Embryonic facial prominence (tissue), 1 donor: ENCODE results near the gene BIRC2.

ENCODE experiments used
- DNase-seq: peaks from one replicate; pipeline ENCODE4 v3.0.0-alpha.2; 2016; ENCODE audit errors: extremely low spot score

The BIRC2 gene

DNA sequence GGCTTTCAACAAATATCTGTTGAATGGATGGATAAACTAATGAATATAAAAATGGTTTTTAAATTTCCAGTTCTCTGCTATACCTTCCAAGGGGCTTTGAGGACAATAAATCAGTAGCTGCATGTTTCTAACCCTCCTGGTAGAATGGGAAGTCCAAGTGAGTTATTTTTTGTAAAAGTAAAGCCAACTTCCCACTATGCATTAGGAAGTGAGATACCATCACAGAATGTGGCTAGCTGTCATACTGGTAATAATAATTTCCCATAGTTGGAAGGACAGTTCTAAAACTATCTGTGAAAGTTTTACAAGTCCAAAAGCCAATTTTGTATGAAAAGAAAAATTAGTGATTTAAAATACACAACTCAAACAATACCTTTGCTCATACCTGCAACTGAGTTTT lies 55.5 kb downstream of the BIRC2 start:
- no peak for DNase-seq

DNA sequence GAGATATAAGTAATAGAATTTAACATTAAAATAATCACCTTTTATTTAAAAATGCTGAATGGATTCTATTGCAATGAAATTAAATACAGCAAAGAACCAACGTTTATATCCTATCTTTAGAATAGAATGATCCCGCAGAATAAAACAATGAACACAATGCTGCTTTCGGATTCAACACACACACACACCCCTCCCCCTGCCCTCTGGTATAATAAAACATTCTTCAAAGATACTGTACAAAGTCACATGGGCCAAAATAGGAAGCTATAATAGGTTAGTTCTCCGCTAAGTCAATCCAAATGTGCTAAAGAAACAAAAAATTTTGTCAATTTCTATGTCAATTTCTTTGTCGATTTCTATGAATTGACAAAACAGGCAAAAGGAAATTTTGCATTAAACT lies 58.5 kb downstream of the BIRC2 start:
- no peak for DNase-seq

DNA sequence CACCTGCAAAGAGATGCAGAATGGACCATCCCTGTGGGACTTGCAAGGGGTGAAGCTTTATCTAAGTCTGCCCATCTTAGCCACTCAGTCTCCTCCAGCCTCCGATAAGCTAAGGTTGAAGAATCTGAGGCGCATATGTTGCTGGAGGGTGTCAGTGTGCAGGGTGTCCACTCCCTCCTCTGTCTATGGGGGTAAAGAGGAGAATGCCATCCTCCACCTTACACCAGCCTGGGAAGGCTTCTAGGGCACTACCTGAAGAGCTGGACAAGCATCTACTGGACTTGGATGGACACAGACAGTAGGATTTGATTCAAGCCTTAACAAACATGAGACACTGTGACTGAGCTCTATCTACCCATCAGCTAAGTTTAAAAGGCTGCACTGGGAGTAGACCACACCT lies 59.1 kb downstream of the BIRC2 start:
- DNase-seq: no peak

DNA sequence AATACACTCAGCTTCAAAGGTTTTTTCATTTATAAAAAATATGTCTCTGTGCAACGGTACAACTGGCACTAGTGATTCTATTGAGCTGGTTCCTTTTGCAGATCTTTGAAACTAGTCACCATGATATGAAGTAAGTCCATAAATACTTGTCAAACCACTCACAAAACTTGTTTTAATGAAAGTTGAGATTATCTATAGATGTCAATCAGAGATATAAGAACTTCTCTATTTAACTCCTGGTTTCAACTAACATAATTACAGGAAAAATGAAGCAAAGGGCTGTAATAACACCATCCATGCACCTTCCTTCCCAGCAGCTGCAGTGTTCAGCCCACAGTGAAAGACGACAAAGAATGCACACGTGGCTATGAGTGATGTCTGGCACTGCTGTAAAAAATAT lies 60.9 kb downstream of the BIRC2 start:
- DNase-seq: no peak

DNA sequence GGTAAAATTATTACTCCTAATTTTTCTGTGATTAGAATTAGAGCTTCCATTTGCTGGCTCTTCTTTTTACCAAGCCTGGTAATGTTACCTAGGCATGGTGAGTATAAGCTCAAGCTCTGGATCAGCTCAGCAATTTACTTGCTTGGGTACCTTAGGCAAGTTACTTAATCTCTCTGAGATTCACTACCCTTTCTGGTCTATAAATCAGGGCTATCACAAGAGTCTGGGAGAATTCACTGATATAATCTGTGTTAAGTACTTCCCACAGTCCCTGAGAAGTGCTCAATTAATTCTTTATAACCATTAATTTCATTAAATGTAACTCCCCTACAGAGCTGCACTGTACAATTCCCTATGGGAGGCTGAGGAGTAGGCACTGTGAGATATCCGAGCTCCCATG lies 61.3 kb downstream of the BIRC2 start:
- DNase-seq: no peak

DNA sequence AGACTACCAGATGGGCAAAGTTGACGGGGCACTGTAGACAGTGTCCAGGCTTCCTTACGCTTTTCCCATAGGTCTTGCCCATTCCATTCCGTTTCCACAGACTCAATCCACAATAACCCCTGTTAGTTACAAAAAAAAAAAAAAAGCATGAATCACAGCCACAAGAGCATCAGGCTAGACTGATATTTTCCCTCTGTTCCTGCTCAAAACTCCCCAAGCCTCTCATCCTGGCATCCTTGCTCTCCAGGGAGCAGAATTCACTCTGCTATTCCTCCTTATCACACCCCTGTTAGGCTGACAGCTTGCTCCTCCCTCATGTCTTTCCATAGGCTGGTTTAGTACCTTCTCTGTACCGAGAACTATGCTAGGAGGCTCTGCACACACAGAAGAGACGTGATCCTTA lies 63.4 kb downstream of the BIRC2 start:
- no peak for DNase-seq

DNA sequence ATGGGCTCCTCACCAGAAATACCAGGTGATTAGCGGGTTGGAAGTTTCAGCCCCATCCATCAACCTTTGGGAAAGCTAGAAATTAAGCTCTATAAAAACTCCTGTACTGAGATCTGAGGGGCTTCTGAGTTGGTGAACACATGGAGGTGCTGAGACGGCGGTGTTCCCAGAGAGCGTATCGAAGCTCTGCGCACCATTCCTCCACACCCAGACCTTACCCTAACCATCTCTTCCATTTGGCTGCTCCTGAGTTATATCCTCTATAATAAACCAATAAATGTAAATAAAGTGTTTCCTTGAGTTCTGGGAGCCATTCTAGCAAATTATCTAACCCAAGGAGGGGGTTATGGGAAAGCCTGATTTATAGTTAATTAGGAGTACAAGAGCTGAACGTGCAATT lies 64.1 kb downstream of the BIRC2 start:
- no peak for DNase-seq

DNA sequence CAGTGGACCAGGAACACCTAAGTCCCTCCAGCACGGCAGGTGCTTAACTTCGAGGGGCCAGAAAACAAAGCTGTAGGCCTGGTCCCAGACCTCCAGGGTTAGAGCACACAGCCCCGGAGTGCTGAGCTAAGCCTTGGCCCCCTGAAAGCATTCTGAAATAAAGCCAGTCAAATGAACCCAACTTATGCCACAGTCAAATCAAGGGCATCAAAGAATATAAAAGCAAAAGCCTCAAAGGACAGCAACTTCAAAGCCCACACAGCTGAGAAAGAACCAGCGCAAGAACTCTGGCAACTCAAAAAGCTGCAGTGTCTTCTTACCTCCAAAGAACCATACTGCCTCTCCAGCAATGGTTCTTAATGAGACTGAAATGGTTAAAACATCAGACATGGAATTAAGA lies 66.5 kb downstream of the BIRC2 start:
- no peak for DNase-seq

DNA sequence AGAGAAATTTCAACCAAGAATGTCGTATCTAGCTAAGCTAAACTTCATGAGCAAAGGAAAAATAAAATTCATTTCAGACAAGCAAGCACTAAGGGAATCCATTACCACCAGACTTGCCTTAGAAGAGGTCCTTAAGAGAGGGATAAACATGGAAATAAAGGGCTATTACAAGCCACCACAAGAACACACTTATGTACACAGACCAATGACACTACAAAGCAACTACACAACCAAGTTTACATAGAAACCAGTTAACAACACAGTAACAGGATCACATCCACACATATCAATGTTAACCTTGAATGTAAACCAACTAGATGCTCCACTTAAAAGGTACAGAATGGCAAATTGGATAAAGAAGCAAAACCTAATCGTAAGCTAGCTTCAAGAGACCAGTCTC lies 67.5 kb downstream of the BIRC2 start:
- no peak for DNase-seq

DNA sequence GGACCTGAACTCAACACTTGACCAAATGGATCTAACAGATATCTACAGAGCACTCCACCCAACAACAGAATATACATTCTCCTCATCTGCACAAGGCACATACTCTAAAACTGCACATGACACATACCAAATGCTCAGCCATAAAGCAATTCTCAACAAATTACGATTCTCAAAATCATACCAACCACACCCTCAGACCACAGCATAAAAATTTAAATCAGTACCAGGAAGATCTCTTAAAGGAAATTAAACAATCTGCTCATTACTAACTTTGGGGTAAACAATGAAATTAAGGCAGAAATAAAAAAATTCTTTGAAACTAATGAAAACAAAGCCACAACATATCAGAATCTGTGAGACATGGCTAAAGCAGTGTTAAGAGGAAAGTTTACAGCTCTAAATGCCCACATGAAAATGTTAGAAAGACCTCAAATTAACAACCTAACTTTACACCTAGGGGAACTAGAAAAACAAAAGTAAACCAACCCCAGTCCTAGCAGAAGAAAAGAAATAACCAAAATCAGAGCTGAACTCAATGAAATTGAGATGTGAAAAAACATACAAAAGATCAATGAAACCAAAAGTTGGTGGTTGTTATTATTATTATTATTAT lies 68.4 kb downstream of the BIRC2 start:
- DNase-seq: no peak

DNA sequence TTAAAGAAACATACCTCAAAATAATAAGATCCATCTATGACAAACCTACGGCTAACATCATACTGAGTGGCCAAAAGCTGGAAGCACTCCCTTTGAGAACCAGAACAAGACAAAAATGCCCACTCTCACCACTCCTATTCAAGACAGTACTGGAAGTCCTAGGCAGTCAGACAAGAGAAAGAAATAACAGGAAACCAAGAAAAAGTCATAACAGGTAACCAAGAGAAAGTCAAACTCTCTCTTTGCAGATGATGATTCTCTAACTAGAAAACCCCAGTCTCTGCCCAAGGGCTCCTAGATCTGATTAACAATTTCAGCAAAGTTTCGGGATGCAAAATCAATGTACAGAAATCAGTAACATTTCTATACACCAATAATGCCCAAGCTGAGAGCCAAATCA lies 70.0 kb downstream of the BIRC2 start:
- no peak for DNase-seq

DNA sequence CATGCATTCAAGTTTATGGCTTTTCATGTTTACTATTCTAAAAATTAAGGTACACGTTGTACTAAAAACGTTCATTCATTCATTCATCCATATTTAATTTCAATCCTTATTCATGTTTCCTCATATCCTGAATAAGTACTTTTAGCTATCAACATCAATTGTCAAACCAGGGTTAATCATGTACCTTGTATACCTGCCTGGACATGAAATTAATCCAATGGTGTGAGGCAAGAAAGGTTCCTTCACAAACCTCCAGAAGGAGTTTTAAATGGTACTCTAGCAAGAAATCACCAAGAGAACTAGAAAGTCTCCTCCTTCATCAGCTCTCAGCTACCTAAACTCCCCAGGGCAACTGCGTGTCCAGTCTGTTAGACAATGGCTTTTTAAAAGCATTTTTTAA lies 72.2 kb downstream of the BIRC2 start:
- DNase-seq: no peak

DNA sequence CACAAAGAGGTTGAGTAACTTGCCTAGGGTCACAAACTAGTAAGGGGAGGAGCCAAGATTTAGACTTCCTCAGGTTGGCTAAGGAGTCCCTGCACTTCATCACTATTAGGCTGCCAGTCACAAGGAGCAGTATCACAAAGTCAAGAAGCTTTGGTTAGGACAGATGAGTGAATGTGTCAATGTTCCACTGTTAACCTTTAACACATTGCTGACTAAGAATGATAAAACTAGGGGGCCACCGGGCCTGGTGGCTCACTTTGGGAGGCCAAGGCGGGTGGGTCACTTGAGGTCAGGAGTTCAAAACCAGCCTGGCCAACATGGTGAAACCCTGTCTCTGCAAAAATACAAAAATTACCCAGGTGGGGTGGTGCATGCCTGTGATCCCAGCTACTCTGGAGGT lies 73.5 kb downstream of the BIRC2 start:
- no peak for DNase-seq

DNA sequence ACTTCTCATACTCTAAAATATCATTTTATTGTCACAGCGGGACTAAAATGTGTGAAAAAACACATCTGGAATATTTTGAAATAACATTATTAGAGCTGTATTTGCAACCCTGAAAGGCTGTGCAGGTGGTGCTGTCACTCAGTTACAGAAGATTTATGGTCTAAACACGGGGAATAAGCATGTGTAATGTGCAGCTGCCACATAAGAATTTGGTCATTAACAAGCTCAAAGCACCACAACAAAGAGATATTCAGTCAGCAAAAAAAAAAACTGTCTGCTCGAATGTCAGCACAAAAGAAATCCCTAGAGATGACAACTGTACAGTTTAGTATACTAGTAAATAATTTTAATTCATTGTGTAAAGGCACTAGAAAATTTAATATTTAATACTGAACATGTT lies 74.2 kb downstream of the BIRC2 start:
- no peak for DNase-seq

DNA sequence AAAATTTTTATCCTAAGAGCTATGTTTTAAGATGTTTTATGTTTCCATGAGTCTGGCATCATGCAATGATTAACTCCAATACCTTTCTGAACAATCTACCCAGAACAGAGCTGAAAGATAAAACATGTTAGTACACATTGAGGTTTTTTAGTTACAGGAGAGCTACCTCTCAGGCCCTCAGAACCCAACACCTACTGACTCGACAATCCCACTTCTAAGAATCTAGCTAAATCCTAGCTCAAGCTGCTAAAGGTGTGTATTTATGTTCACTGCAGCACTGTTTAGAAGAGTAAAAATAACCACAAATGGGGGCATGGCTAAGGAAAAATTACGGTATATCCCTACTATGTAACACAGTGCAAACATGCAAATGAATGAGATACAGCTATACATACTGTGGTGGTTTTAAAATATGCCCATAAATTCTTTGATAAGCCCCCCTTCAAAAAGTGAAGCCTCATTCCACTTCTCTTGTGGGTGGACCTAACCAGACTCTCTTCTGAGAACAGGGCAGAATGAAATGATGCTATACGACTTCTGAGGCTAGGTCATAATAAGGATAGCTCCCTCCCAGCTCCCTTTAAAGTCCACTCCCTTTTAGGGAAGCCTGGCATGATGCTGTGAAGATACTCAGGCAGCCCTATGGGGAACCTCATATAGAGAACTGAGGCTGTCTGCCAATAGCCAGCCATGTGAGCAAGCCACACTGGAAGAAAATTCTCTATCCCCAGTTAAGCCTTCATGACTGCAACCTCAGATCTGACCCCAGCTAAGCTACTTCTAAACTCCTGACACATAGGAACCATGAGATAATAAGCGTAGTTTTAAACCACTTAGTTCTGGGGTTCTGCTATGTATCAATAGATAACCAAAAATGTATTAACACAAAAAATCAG lies 76.1 kb downstream of the BIRC2 start:
- no peak for DNase-seq

DNA sequence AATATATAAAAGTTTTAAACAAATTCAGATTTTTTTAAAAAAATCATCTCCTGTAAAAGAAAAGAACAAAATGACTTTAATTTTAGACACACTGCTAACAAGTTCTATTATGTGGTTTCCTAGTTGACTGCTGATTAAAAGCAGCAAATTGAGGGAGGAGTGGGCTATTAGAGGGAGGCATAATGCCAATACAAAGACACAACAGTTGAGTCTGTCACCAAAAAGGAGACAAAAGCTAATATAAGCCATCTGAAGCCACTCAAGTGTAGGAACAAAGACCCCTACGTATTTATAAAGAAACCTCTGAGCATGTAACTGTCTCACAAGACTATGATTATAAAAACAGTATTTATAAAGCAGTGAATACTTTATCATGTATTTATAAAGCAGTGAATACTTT lies 76.9 kb downstream of the BIRC2 start:
- DNase-seq: no peak

DNA sequence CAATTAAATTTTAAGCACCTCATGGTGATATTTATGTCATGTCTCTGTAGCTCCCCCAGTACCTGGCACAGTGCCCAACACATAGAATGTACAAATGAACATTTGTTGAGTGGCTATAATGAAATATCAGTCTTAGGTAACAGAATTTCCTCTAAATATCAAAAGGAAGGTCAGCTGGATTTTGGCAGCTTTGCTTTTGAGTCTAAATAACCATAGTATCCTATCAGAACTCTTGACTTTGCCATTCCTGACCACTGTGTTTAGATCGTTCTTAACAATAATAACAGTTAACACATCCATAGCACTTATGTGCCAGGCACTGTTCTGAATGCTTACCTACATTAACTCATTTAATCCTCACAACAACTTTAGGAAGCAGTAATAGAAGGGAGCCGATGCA lies 79.0 kb downstream of the BIRC2 start:
- no peak for DNase-seq

DNA sequence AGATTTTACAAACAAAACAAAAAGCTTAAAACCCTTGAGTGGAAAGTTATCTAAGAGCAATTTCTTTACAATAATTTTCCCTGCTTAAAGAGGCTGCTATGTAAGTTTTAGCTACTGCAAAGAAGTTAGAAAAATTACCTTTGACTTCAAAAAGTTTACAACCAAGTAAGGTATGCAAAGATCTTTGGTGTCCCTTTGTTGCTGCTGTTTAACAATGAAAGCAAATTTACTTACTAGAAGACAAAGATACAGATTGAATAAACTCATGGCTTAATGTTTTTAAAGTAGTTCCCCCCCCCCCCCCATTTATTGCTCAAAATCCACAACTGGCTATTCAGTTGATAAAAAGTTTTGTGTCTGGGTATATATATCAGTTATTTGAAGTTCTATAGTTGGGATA lies 79.6 kb downstream of the BIRC2 start:
- DNase-seq: no peak

DNA sequence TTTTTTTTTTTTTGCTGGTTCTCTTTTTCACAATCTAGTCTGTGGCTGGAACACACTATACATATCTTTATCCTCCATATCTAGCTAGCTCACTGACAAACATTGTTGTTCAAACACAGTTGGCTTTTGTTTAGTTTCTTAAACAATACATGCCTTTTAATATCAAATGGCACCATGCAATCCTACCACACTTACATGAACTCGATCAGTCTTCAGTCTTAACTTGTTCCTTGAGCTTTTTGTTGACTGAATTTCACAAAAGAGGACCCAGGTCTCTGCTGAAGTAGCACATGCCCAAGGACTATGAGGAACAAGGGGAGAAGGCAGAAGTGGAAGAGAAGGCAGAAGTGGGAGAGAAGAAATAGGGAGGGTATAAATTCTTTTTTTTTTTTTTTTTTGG lies 80.1 kb downstream of the BIRC2 start:
- DNase-seq: no peak
